RWPE2 (cell line): Measurements from ENCODE around the gene SNRPB.

ENCODE experiments used
- ATAC-seq: fragments of 200-7000 bp; cut with Tn5 transposase; 3 replicates; pipeline ENCODE4 v1.9.1; 2021; ENCODE audit warnings: low read depth
- DNase-seq: peaks from one replicate; pipeline ENCODE4 v3.0.0-alpha.2; 2020; ENCODE audit warnings: low spot score
- H3K27ac ChIP-seq: fragments of 450-650 bp; 2 replicates; pipeline ENCODE4 v1.5.1; 2017; ENCODE audit warnings: mild to moderate bottlenecking; ENCODE audit not compliant: poor library complexity, severe bottlenecking
- H3K27me3 ChIP-seq: fragments of 250-450 bp; sonication (Bioruptor Pico); 2 replicates; pipeline ENCODE4 v1.5.1; 2021; ENCODE audit warnings: mild to moderate bottlenecking, moderate library complexity; ENCODE audit not compliant: insufficient read depth, poor library complexity, severe bottlenecking
- H3K36me3 ChIP-seq: fragments of 250-450 bp; sonication (Bioruptor Pico); 2 replicates; pipeline ENCODE4 v1.5.1; 2020; ENCODE audit warnings: low read depth, mild to moderate bottlenecking, moderate library complexity
- H3K4me1 ChIP-seq: fragments of 250-450 bp; sonication (Bioruptor Pico); 2 replicates; pipeline ENCODE4 v1.5.1; 2021; ENCODE audit warnings: mild to moderate bottlenecking, moderate library complexity; ENCODE audit not compliant: insufficient read depth, poor library complexity, severe bottlenecking
- H3K4me3 ChIP-seq: fragments of 250-450 bp; sonication (Bioruptor Pico); 2 replicates; pipeline ENCODE4 v1.5.1; 2021; ENCODE audit warnings: mild to moderate bottlenecking, moderate library complexity; ENCODE audit not compliant: severe bottlenecking
- H3K9me3 ChIP-seq: fragments of 250-450 bp; sonication (Bioruptor Pico); 2 replicates; pipeline ENCODE4 v1.5.1; 2021; ENCODE audit warnings: mild to moderate bottlenecking, moderate library complexity; ENCODE audit not compliant: severe bottlenecking
- TF ChIP-seq, protein P1 (sequence below): fragments of 450-650 bp; IDR thresholded peaks from one replicate; pipeline ENCODE4 v1.5.1; 2017; ENCODE audit warnings: mild to moderate bottlenecking, moderate library complexity; ENCODE audit not compliant: poor library complexity, severe bottlenecking

Gene SNRPB

GRCh38 chr20:2453792-2454191 lies 16.8 kb downstream of the SNRPB start:
- Histone ChIP-seq H3K27ac (no peak overlapping the region), H3K4me3 (no peak overlapping the region), H3K9me3 (no peaks in the 10 kb centered on the region), H3K27me3 (no peaks in the 10 kb centered on the region), H3K36me3 (no peaks in the 10 kb centered on the region), H3K4me1 (no peaks in the 10 kb centered on the region)
- DNase-seq (no peak), ATAC-seq (no peak)
- TF ChIP-seq, protein P1, sequence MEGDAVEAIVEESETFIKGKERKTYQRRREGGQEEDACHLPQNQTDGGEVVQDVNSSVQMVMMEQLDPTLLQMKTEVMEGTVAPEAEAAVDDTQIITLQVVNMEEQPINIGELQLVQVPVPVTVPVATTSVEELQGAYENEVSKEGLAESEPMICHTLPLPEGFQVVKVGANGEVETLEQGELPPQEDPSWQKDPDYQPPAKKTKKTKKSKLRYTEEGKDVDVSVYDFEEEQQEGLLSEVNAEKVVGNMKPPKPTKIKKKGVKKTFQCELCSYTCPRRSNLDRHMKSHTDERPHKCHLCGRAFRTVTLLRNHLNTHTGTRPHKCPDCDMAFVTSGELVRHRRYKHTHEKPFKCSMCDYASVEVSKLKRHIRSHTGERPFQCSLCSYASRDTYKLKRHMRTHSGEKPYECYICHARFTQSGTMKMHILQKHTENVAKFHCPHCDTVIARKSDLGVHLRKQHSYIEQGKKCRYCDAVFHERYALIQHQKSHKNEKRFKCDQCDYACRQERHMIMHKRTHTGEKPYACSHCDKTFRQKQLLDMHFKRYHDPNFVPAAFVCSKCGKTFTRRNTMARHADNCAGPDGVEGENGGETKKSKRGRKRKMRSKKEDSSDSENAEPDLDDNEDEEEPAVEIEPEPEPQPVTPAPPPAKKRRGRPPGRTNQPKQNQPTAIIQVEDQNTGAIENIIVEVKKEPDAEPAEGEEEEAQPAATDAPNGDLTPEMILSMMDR, result no peak

DNA sequence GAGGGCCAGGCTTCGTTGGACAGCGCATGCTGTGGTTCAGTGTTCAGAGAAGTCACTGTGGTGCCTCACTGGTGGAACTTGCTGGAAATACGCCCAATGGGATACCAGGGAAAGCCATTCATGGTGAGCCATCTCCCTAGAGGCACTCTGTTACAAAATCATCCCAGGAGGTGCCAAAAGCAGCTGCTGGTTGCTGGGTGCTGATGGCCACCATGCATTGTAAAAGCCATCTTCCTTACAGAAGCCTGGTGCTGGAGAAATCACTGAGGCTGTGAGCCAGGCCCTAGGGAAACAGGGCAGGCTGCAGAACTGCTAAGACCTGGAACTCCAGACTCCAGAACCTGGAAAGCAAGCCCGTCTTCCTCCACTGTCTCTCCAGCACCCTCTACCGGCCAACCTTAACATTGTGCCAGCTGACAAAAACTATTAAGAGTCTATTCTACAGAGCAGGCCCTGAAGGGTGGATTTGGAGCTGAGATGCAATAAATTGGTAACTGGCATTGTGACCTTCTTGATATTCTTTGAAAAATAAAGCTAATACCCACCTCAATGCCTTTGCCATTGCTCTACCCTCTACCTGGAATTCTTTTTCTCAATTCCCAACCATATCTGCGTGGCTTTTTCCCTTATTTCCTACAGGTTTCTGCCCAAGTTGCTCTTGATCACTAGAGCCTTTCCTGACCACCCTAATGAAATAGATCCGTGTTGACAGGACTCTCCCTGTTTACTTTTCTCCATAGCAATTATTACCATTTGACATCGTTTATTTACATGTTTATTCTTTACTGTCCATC lies 18.5 kb downstream of the SNRPB start:
- Histone ChIP-seq H3K9me3 (no peaks in the 10 kb centered on the region), H3K36me3 (no peaks in the 10 kb centered on the region), H3K4me1 (no peaks in the 10 kb centered on the region), H3K27ac (no peak overlapping the region), H3K4me3 (no peak overlapping the region), H3K27me3 (no peaks in the 10 kb centered on the region)
- DNase-seq, result no peak
- peak; percentile 72 for ATAC-seq
- TF ChIP-seq, protein P1, result peak; percentile 92

DNA sequence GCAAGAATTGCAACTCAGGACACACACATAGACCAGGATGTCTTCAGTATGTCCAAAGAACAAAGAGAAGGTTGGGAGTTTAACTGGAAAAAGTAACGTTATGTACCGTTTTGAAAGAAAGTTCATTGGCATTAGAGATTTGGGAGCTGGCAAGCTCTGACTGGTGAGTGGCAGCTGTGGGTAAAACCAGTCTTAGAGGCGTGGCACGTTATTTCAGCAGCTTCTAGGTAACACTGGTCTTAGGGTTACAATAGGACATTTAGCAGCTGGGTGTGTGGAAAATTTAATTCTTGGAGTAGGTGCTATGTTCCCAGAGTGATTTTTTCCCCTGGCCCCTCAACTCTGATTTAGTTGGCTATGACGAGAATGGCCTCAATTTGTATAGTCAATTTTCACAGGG lies 19.2 kb downstream of the SNRPB start:
- Histone ChIP-seq H3K4me3 (no peak overlapping the region), H3K36me3 (no peaks in the 10 kb centered on the region), H3K9me3 (no peaks in the 10 kb centered on the region), H3K27me3 (no peaks in the 10 kb centered on the region), H3K4me1 (no peaks in the 10 kb centered on the region), H3K27ac (no peak overlapping the region)
- DNase-seq (no peak), ATAC-seq (no peak)
- TF ChIP-seq, protein P1, result no peak

GRCh38 chr20:2449386-2449785 lies 21.2 kb downstream of the SNRPB start:
- Histone ChIP-seq H3K4me1 (no peaks in the 10 kb centered on the region), H3K4me3 (no peak overlapping the region), H3K36me3 (no peaks in the 10 kb centered on the region), H3K27ac (no peak overlapping the region), H3K27me3 (no peaks in the 10 kb centered on the region), H3K9me3 (no peaks in the 10 kb centered on the region)
- TF ChIP-seq, protein P1, result no peak
- DNase-seq, result no peak
- ATAC-seq, result no peak

- TF ChIP-seq, protein P1, result no peak
- Histone ChIP-seq H3K9me3 (no peaks in the 10 kb centered on the region), H3K36me3 (no peaks in the 10 kb centered on the region), H3K27ac (no peak overlapping the region), H3K4me1 (no peaks in the 10 kb centered on the region), H3K4me3 (no peak overlapping the region), H3K27me3 (no peaks in the 10 kb centered on the region)
- no peak for DNase-seq
- no peak for ATAC-seq
Observed at GRCh38 chr20:2446845-2447244, 23.7 kb downstream of the SNRPB start.
